Cardiac fibroblast (primary cell): ENCODE results near the gene DPCD.

Source experiments
- DNase-seq, 2 donors: peaks; one replicate each; pipeline versions ENCODE4 v3.0.0 to v3.0.0-alpha.2; 2010; ENCODE audit warnings: low read depth in 2 of 2
- H3K4me3 ChIP-seq, 2 donors: replicated peaks in 1 of 2; 1 replicate in 1 of 2; 2 replicates in 1 of 2; pipeline ENCODE4 v1.5.1; 2011; ENCODE audit warnings: low read depth in 2 of 2, low read length in 2 of 2, mild to moderate bottlenecking in 2 of 2, moderate library complexity in 1 of 2
- CTCF ChIP-seq: IDR thresholded peaks from one replicate; pipeline ENCODE4 v1.5.1; 2011; ENCODE audit warnings: low read depth, mild to moderate bottlenecking, low read length, inconsistent platforms

The DPCD gene

GRCh38 chr10:101570428-101571270, 17.5 kb upstream of the DPCD start:
- DNase-seq = no peak
- H3K4me3 ChIP-seq = peak overlapping the region; percentile 63 to 66
- no peak for TF ChIP-seq CTCF

GRCh38 chr10:101571271-101571925, 16.7 kb upstream of the DPCD start:
- H3K4me3 ChIP-seq = no peak overlapping the region
- no peak for DNase-seq
- TF ChIP-seq CTCF = no peak

GRCh38 chr10:101572126-101572525, 16.0 kb upstream of the DPCD start:
- H3K4me3 ChIP-seq = no peak overlapping the region
- no peak for DNase-seq
- TF ChIP-seq CTCF = no peak

- TF ChIP-seq CTCF = no peak
- no peak overlapping the region for H3K4me3 ChIP-seq
- DNase-seq = no peak
These were observed 15.3 kb upstream of the DPCD start for GRCh38 chr10:101572785-101573184.

- TF ChIP-seq CTCF = no peak
- DNase-seq = no peak
- no peak overlapping the region for H3K4me3 ChIP-seq
These were observed 14.0 kb upstream of the DPCD start for GRCh38 chr10:101573885-101574753.

- no peak for DNase-seq
- H3K4me3 ChIP-seq = no peak overlapping the region
- no peak for TF ChIP-seq CTCF
These were observed 13.0 kb upstream of the DPCD start for GRCh38 chr10:101575091-101575490.
